A204.1 (cell line): ENCODE data around the gene COL6A5.

Source experiments
- FAIRE-seq: peaks from 2 replicates; lab custom pipeline; 2012; peaks lifted over from hg19 to GRCh38; lab: Jason Lieb, UNC

Gene COL6A5

GRCh38 chr3:130527426-130527825, 182.0 kb downstream of the COL6A5 start:
- FAIRE-seq = no peak

GRCh38 chr3:130528120-130528519, 182.6 kb downstream of the COL6A5 start:
- no peak for FAIRE-seq

GRCh38 chr3:130529486-130530215, 184.2 kb downstream of the COL6A5 start:
- FAIRE-seq = no peak

DNA sequence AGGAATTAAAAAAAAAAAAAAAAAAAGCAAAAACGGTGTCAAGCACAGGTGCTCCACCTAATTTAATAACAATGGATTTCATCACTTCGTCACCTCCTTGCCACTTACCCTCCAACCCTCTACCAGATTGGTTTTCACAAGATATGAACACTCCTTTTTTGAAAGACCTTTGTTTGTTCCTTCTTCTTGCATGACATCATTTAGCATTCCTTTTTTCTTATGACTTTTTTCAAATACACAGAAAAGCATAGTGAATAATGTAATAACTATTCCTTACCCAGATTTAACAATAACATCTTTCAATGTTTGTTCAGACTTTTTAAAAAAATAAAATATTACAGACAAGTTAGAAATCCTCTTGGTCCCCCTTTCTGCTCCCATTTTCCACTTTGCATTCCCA, 187.8 kb downstream of the COL6A5 start:
- FAIRE-seq = no peak
